ENCODE data around the gene ACO2. TPM values are rescaled to one million over a fixed set of nuclear protein-coding genes. Genes with fewer than 3 reads are reported as not detected.

ACO2 gene
- total and polyA plus RNA-seq, 2 of the 8 experiments (the other 6 are each of a cell fraction or from before 2014, with no cell fraction given), result 52.8 to 75.4 TPM

- TF ChIP-seq CHD7 (IDR thresholded peaks at IDR 0.05; ENCODE audit: insufficient replicate concordance, low read length) (no peak), SUZ12 (IDR thresholded peaks at IDR 0.05; ENCODE audit: low read length) (no peak), RNF2 (IDR thresholded peaks at IDR 0.05; ENCODE audit: borderline replicate concordance, low read depth, low read length, missing control alignments, poor library complexity, severe bottlenecking) (no peak), KDM4A (IDR thresholded peaks at IDR 0.05; ENCODE audit: low read depth, low read length, severe bottlenecking) (peak; percentile 90), FOSL1 (IDR thresholded peaks at IDR 0.05; ENCODE audit: insufficient read depth, low read depth, low read length) (no peak)
Observed at GRCh38 chr22:41468381-41469217, at the start of gene ACO2, which contains the start of gene PHF5A (continued).

Data from H1 (cell line).